HEK293 (cell line): ENCODE measurements around the gene PUM2.

Experiments used
- CTCF ChIA-PET: fragments of 350-600 bp; formaldehyde crosslinking; extraction: SDS; loops from one replicate; lab custom pipeline; 2021; ENCODE audit warnings: antibody characterized with exemption; lab: Yijun Ruan, JAX
- POLR2A ChIA-PET: fragments of 300-600 bp; formaldehyde crosslinking; extraction: SDS; loops from one replicate; lab custom pipeline; 2020; ENCODE audit warnings: antibody characterized with exemption, inconsistent platforms; lab: Yijun Ruan, JAX
- H3K27ac ChIP-seq: fragments of 200-500 bp; sonication (Bioruptor generic); 2 replicates; pipeline ENCODE4 v1.5.1; 2014; ENCODE audit warnings: low read depth, low read length, control low read depth, inconsistent platforms; ENCODE audit errors: extremely low read depth
- H3K36me3 ChIP-seq, 2 experiments: fragments of 200-500 bp in 1 of 2; sonication (Bioruptor generic) in 1 of 2; 1 replicate in 1 of 2; 2 replicates in 1 of 2; pipeline ENCODE4 v1.5.1; 2014 to 2017; ENCODE audit warnings: inconsistent platforms in 2 of 2, low read length in 2 of 2; ENCODE audit not compliant: control insufficient read depth in 2 of 2, insufficient read depth in 1 of 2
- H3K4me1 ChIP-seq: fragments of 200-500 bp; sonication (Bioruptor generic); 2 replicates; pipeline ENCODE4 v1.5.1; 2014; ENCODE audit warnings: mild to moderate bottlenecking, low read length, inconsistent platforms; ENCODE audit not compliant: control insufficient read depth, insufficient read depth
- H3K4me3 ChIP-seq: 2 replicates; pipeline ENCODE4 v1.5.1; 2011; ENCODE audit warnings: low read depth, mild to moderate bottlenecking, control low read depth, low read length, moderate library complexity
- H3K9me3 ChIP-seq: fragments of 200-500 bp; sonication (Bioruptor generic); 2 replicates; pipeline ENCODE4 v1.5.1; 2014; ENCODE audit warnings: low read depth, low read length, inconsistent platforms; ENCODE audit not compliant: control insufficient read depth, insufficient read depth
- GLIS2 ChIP-seq: fragments of 450-650 bp; formaldehyde crosslinking; IDR thresholded peaks from 2 replicates; pipeline ENCODE4 v1.5.1; 2016; ENCODE audit warnings: missing biosample characterization, missing genetic modification characterization
- KLF1 ChIP-seq: fragments of 450-650 bp; formaldehyde crosslinking; IDR thresholded peaks from 2 replicates; pipeline ENCODE4 v1.5.1; 2016; ENCODE audit warnings: missing biosample characterization, missing genetic modification characterization
- KLF16 ChIP-seq: fragments of 450-650 bp; formaldehyde crosslinking; IDR thresholded peaks from 2 replicates; pipeline ENCODE4 v1.5.1; 2017; ENCODE audit warnings: missing biosample characterization, missing genetic modification characterization
- SCRT2 ChIP-seq: fragments of 450-650 bp; formaldehyde crosslinking; IDR thresholded peaks from 2 replicates; pipeline ENCODE4 v1.5.1; 2016; ENCODE audit warnings: missing biosample characterization, missing genetic modification characterization
- SP7 ChIP-seq: fragments of 450-650 bp; formaldehyde crosslinking; IDR thresholded peaks from 2 replicates; pipeline ENCODE4 v1.5.1; 2016; ENCODE audit warnings: missing biosample characterization, missing genetic modification characterization
- YY2 ChIP-seq: fragments of 450-650 bp; formaldehyde crosslinking; IDR thresholded peaks from 2 replicates; pipeline ENCODE4 v1.5.1; 2016; ENCODE audit warnings: missing biosample characterization, missing genetic modification characterization
- ZBTB21 ChIP-seq: fragments of 450-650 bp; formaldehyde crosslinking; IDR thresholded peaks from 2 replicates; pipeline ENCODE4 v1.5.1; 2017; ENCODE audit warnings: missing biosample characterization, missing genetic modification characterization
- ZFHX2 ChIP-seq: fragments of 450-650 bp; formaldehyde crosslinking; conservative IDR thresholded peaks from 2 replicates; pipeline ENCODE4 v1.5.1; 2016; ENCODE audit warnings: missing biosample characterization, missing genetic modification characterization
- ZFP41 ChIP-seq: fragments of 450-650 bp; formaldehyde crosslinking; IDR thresholded peaks from 2 replicates; pipeline ENCODE4 v1.5.1; 2016; ENCODE audit warnings: missing biosample characterization, missing genetic modification characterization, borderline replicate concordance
- ZFP69B ChIP-seq: fragments of 450-650 bp; formaldehyde crosslinking; IDR thresholded peaks from 2 replicates; pipeline ENCODE4 v1.5.1; 2016; ENCODE audit warnings: missing biosample characterization, missing genetic modification characterization
- ZNF133 ChIP-seq: fragments of 450-650 bp; formaldehyde crosslinking; IDR thresholded peaks from 2 replicates; pipeline ENCODE4 v1.5.1; 2016; ENCODE audit warnings: missing biosample characterization, missing genetic modification characterization
- ZNF404 ChIP-seq: fragments of 450-650 bp; formaldehyde crosslinking; IDR thresholded peaks from 2 replicates; pipeline ENCODE4 v1.5.1; 2017; ENCODE audit warnings: missing biosample characterization, missing genetic modification characterization
- ZNF510 ChIP-seq: fragments of 450-650 bp; formaldehyde crosslinking; IDR thresholded peaks from 2 replicates; pipeline ENCODE4 v1.5.1; 2018; ENCODE audit warnings: mild to moderate bottlenecking, missing genetic modification characterization, missing biosample characterization; ENCODE audit not compliant: insufficient replicate concordance
- ZNF514 ChIP-seq: fragments of 450-650 bp; formaldehyde crosslinking; IDR thresholded peaks from 2 replicates; pipeline ENCODE4 v1.5.1; 2016; ENCODE audit warnings: missing biosample characterization, missing genetic modification characterization
- ZNF544 ChIP-seq: fragments of 450-650 bp; formaldehyde crosslinking; IDR thresholded peaks from 2 replicates; pipeline ENCODE4 v1.5.0; 2017; ENCODE audit warnings: missing biosample characterization, missing genetic modification characterization
- ZSCAN23 ChIP-seq: fragments of 450-650 bp; formaldehyde crosslinking; IDR thresholded peaks from 2 replicates; pipeline ENCODE4 v1.5.1; 2016; ENCODE audit warnings: missing biosample characterization, missing genetic modification characterization
- TF ChIP-seq, protein P1 (sequence below): fragments of 450-650 bp; formaldehyde crosslinking; IDR thresholded peaks from 2 replicates; pipeline ENCODE4 v1.5.1; 2016; ENCODE audit warnings: missing biosample characterization, missing genetic modification characterization, low read depth
- TF ChIP-seq, protein P2 (sequence below): fragments of 450-650 bp; formaldehyde crosslinking; IDR thresholded peaks from 2 replicates; pipeline ENCODE4 v1.5.1; 2016; ENCODE audit warnings: missing biosample characterization, missing genetic modification characterization
- TF ChIP-seq, protein P3 (sequence below): fragments of 450-650 bp; formaldehyde crosslinking; IDR thresholded peaks from 2 replicates; pipeline ENCODE4; 2016; ENCODE audit warnings: missing biosample characterization, missing genetic modification characterization
- TF ChIP-seq, protein P4 (sequence below): fragments of 450-650 bp; formaldehyde crosslinking; IDR thresholded peaks from 2 replicates; pipeline ENCODE4 v1.5.1; 2016; ENCODE audit warnings: missing biosample characterization, missing genetic modification characterization
- TF ChIP-seq, protein P5 (sequence below): fragments of 450-650 bp; formaldehyde crosslinking; IDR thresholded peaks from 2 replicates; pipeline ENCODE4 v1.5.1; 2016; ENCODE audit warnings: missing biosample characterization, missing genetic modification characterization
- TF ChIP-seq, protein P6 (sequence below): fragments of 450-650 bp; formaldehyde crosslinking; IDR thresholded peaks from 2 replicates; pipeline ENCODE4 v1.5.1; 2017; ENCODE audit warnings: missing biosample characterization, missing genetic modification characterization

The PUM2 gene

DNA sequence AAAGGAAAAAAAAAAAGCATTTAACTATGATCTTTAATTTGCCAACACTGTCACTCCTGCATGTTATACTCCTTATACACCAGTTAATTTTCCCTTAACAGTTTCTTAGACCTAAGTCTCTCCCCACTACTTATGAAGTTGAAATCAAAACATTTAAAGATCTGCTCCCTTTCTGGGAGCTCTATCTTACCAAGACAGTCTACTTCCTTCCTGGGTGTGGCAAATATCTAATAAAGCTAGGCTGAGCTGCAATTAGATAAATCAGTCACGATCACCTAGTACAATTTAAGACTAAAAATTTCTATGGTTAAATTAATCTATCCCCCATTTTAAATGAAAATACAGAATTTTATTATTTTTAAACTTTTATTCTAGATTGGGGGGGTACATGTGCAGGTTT is 33.4 kb downstream of the PUM2 start (continued):
- TF ChIP-seq, protein P1, sequence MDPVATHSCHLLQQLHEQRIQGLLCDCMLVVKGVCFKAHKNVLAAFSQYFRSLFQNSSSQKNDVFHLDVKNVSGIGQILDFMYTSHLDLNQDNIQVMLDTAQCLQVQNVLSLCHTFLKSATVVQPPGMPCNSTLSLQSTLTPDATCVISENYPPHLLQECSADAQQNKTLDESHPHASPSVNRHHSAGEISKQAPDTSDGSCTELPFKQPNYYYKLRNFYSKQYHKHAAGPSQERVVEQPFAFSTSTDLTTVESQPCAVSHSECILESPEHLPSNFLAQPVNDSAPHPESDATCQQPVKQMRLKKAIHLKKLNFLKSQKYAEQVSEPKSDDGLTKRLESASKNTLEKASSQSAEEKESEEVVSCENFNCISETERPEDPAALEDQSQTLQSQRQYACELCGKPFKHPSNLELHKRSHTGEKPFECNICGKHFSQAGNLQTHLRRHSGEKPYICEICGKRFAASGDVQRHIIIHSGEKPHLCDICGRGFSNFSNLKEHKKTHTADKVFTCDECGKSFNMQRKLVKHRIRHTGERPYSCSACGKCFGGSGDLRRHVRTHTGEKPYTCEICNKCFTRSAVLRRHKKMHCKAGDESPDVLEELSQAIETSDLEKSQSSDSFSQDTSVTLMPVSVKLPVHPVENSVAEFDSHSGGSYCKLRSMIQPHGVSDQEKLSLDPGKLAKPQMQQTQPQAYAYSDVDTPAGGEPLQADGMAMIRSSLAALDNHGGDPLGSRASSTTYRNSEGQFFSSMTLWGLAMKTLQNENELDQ (tag by site-specific recombination), result no peak
- TF ChIP-seq ZNF544 (tag by site-specific recombination) (no peak), YY2 (tag by site-specific recombination) (no peak), KLF1 (tag by site-specific recombination) (no peak), KLF16 (tag by site-specific recombination) (no peak), ZNF510 (tag by site-specific recombination) (no peak)
- TF ChIP-seq, protein P2, sequence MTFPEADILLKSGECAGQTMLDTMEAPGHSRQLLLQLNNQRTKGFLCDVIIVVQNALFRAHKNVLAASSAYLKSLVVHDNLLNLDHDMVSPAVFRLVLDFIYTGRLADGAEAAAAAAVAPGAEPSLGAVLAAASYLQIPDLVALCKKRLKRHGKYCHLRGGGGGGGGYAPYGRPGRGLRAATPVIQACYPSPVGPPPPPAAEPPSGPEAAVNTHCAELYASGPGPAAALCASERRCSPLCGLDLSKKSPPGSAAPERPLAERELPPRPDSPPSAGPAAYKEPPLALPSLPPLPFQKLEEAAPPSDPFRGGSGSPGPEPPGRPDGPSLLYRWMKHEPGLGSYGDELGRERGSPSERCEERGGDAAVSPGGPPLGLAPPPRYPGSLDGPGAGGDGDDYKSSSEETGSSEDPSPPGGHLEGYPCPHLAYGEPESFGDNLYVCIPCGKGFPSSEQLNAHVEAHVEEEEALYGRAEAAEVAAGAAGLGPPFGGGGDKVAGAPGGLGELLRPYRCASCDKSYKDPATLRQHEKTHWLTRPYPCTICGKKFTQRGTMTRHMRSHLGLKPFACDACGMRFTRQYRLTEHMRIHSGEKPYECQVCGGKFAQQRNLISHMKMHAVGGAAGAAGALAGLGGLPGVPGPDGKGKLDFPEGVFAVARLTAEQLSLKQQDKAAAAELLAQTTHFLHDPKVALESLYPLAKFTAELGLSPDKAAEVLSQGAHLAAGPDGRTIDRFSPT (tag by site-specific recombination), result no peak
- TF ChIP-seq, protein P3, sequence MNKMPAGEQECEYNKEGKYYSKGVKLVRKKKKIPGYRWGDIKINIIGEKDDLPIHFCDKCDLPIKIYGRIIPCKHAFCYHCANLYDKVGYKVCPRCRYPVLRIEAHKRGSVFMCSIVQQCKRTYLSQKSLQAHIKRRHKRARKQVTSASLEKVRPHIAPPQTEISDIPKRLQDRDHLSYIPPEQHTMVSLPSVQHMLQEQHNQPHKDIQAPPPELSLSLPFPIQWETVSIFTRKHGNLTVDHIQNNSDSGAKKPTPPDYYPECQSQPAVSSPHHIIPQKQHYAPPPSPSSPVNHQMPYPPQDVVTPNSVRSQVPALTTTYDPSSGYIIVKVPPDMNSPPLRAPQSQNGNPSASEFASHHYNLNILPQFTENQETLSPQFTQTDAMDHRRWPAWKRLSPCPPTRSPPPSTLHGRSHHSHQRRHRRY (tag by site-specific recombination), result no peak
- TF ChIP-seq, protein P4, sequence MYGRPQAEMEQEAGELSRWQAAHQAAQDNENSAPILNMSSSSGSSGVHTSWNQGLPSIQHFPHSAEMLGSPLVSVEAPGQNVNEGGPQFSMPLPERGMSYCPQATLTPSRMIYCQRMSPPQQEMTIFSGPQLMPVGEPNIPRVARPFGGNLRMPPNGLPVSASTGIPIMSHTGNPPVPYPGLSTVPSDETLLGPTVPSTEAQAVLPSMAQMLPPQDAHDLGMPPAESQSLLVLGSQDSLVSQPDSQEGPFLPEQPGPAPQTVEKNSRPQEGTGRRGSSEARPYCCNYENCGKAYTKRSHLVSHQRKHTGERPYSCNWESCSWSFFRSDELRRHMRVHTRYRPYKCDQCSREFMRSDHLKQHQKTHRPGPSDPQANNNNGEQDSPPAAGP (tag by site-specific recombination), result no peak
- TF ChIP-seq, protein P5, sequence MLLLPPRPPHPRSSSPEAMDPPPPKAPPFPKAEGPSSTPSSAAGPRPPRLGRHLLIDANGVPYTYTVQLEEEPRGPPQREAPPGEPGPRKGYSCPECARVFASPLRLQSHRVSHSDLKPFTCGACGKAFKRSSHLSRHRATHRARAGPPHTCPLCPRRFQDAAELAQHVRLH (tag by site-specific recombination), result no peak

DNA sequence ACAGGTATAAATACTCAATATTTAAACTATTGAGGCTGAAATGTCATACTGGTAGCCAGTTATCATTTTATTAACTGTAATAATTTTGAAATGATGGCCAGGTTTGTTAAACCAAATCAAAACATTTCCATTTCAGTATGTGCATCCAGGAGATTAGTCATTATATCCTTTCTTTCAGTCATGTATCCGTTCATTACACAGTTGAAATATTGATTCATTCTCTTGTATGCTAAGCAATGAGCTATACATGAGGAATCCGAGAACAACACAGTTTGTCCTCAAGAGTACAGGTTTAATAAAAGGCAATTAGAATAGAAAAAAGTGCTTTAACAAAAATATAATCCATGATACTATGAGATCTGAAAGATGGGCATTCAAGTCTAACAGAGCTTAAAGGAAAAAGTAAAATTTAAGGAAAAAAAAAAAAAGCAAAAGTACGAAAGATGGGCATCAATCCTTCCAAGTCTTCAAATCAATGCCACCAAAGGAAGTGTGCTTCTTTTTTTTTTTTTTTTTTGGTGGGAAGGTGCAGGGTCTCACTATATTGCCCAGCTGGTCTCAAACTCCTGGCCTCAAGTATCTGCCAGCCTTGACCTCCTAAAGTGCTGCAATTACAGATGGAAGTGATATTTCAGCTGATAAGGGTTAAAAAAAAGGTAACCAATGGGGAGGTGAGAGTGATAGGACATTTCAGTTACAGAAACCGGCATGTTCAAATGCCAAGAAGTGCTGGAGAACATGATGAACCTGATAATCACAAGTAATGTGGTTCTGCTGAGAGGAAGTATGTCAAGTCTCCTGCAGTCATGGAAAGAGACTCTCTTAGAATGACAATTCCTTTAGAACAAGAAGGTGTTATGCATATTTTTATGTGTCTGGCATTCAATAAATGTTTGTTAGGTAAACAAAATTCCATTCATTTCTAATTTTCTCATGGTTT is 35.8 kb downstream of the PUM2 start:
- no peak overlapping the region for H3K4me3 ChIP-seq
- no peaks in the 10 kb centered on the region for H3K4me1 ChIP-seq
- POLR2A ChIA-PET, result no interaction called here
- no peak overlapping the region for H3K27ac ChIP-seq
- TF ChIP-seq, protein P6, sequence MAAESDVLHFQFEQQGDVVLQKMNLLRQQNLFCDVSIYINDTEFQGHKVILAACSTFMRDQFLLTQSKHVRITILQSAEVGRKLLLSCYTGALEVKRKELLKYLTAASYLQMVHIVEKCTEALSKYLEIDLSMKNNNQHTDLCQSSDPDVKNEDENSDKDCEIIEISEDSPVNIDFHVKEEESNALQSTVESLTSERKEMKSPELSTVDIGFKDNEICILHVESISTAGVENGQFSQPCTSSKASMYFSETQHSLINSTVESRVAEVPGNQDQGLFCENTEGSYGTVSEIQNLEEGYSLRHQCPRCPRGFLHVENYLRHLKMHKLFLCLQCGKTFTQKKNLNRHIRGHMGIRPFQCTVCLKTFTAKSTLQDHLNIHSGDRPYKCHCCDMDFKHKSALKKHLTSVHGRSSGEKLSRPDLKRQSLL, result no peak
- no peak for TF ChIP-seq ZSCAN23 (tag by site-specific recombination)
- no peak for TF ChIP-seq ZFHX2 (tag by site-specific recombination)
- TF ChIP-seq SP7 (tag by site-specific recombination), result no peak
- no peak for TF ChIP-seq ZNF404 (tag by site-specific recombination)
- TF ChIP-seq GLIS2 (tag by site-specific recombination), result no peak
- no peak for TF ChIP-seq ZFP41 (tag by site-specific recombination)
- no peak for TF ChIP-seq ZNF514 (tag by site-specific recombination)
- no peak for TF ChIP-seq ZNF133 (tag by site-specific recombination)
- TF ChIP-seq ZBTB21, result no peak
- TF ChIP-seq SCRT2, result no peak
- no peak for TF ChIP-seq ZFP69B
- no peaks in the 10 kb centered on the region for H3K9me3 ChIP-seq
- CTCF ChIA-PET, result interaction anchor here (0.6 to 3.8 kb wide), 4 partner anchors 11 to 299 kb away, joined by 3 to 32 read pairs (median 6); no protein-coding TSS in a partner anchor
- H3K36me3 ChIP-seq, result peaks cover 72 to 76% of the 10 kb centered on the region in 2 experiments
